Neural cell (in vitro differentiated cells): ENCODE results near the gene COL28A1.

ENCODE experiments used
- EP300 ChIP-seq: fragments of 450-650 bp; conservative IDR thresholded peaks from 2 replicates; pipeline ENCODE4 v1.6.1; 2014; ENCODE audit warnings: antibody characterized with exemption, mild to moderate bottlenecking, moderate library complexity; ENCODE audit not compliant: poor library complexity, severe bottlenecking
- EZH2 ChIP-seq: fragments of 200-600, 300-800 bp; shearing (Covaris generic), sonication (generic); IDR thresholded peaks from 2 replicates; pipeline ENCODE4 v1.6.1; 2014; ENCODE audit warnings: antibody characterized with exemption, low read length, borderline replicate concordance, mild to moderate bottlenecking; ENCODE audit not compliant: insufficient read depth, poor library complexity, severe bottlenecking
- TF ChIP-seq, protein P1 (sequence below): fragments of 450-650 bp; IDR thresholded peaks from 2 replicates; pipeline ENCODE4 v1.5.1; 2014; ENCODE audit warnings: antibody characterized with exemption, mild to moderate bottlenecking, moderate library complexity; ENCODE audit not compliant: poor library complexity, severe bottlenecking

GRCh38 chr7:7331523-7331922 lies 204.2 kb downstream of the COL28A1 start:
- TF ChIP-seq EZH2 (no peak), EP300 (no peak)
- TF ChIP-seq, protein P1, sequence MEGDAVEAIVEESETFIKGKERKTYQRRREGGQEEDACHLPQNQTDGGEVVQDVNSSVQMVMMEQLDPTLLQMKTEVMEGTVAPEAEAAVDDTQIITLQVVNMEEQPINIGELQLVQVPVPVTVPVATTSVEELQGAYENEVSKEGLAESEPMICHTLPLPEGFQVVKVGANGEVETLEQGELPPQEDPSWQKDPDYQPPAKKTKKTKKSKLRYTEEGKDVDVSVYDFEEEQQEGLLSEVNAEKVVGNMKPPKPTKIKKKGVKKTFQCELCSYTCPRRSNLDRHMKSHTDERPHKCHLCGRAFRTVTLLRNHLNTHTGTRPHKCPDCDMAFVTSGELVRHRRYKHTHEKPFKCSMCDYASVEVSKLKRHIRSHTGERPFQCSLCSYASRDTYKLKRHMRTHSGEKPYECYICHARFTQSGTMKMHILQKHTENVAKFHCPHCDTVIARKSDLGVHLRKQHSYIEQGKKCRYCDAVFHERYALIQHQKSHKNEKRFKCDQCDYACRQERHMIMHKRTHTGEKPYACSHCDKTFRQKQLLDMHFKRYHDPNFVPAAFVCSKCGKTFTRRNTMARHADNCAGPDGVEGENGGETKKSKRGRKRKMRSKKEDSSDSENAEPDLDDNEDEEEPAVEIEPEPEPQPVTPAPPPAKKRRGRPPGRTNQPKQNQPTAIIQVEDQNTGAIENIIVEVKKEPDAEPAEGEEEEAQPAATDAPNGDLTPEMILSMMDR = no peak
